GM18873 (cell line): ENCODE results near the gene GAS6.

Experiments
- ATAC-seq: cut with Tn5 transposase; IDR thresholded peaks from one replicate; pipeline ENCODE4 v1.9.1; 2021; ENCODE audit warnings: mild to moderate bottlenecking, moderate library complexity, moderate number of reproducible peaks; ENCODE audit not compliant: unreplicated experiment, low FRiP score

The GAS6 gene

GRCh38 chr13:113813070-113813748, 50.7 kb downstream of the GAS6 start:
- no peak for ATAC-seq

- ATAC-seq: no peak
Measured at GRCh38 chr13:113812178-113813040, 51.5 kb downstream of the GAS6 start.

GRCh38 chr13:113811081-113811928, 52.6 kb downstream of the GAS6 start:
- ATAC-seq: no peak

DNA sequence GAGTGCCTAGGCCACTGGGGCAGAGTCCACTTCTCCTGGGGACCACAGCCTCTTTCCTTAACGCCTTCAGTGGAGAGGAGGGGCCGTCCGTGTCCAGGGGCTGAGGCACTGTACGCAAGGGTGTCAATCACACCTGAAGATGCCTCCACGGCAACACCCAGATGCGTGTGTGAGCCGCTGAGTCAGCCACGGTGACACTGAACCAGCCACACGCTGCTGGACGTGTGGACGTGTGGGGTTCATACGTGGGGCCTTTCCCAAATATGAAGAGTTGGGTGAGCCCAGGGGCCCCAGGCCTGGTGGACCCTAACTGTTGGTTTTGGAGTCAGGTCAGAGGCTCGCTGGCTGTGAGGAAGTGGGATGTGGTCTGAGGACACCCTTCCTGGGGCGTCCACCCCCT, 53.2 kb downstream of the GAS6 start:
- ATAC-seq: no peak

GRCh38 chr13:113809934-113810333, 53.9 kb downstream of the GAS6 start:
- no peak for ATAC-seq

GRCh38 chr13:113808058-113808834, 55.6 kb downstream of the GAS6 start:
- no peak for ATAC-seq

DNA sequence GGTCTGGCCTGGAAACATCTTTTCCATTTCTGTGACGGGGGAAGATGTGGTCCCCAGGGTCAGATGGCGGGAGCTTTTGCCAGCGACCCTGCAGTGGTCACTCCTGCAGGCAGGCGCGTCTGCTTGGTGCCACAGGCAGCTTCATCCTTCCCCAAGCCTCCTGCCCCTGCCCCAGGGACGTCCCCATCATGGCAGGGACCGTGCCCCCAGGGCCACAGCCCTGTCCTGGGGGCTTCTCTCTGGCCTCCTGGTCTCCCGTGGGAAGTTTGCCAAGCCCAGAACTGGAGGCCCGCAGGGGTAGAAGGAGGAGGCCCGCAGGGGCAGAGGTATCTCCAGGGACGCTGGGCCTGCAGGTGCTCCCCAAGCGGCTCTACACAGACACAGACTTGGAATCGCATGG, 57.4 kb downstream of the GAS6 start:
- no peak for ATAC-seq

GRCh38 chr13:113806104-113806471, 57.8 kb downstream of the GAS6 start:
- no peak for ATAC-seq

DNA sequence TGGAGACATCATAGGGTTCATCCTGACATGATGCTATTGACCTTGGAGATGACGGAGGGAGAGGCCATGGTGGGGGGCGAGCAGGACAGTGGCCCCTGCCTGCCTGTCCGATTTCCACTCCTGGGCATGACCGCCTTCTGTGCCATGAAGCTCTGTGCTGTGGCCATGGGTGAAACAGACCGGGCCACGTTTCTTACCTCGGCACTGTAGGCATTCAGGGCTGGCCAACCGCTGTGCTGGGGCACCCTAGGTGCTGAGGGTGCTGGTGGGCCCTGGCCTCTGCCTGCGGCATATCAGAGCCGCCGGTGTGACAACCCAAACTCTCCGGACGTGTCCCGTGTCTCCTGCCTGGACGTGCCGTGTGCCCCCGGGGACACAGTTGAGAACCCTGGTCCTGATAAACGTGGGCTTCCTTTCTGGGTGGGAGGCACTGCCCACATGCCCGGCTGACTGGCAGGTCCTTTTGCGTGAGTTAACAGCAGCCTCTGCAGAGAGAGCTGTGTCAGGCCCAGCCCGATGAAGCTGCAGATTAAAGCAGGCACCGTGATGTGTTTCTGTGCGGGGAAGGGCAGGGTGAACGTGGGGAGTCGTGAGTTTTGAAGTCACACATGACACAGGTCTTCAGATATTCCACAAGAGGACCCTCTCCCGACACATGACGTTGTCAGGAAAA, 58.3 kb downstream of the GAS6 start:
- no peak for ATAC-seq

DNA sequence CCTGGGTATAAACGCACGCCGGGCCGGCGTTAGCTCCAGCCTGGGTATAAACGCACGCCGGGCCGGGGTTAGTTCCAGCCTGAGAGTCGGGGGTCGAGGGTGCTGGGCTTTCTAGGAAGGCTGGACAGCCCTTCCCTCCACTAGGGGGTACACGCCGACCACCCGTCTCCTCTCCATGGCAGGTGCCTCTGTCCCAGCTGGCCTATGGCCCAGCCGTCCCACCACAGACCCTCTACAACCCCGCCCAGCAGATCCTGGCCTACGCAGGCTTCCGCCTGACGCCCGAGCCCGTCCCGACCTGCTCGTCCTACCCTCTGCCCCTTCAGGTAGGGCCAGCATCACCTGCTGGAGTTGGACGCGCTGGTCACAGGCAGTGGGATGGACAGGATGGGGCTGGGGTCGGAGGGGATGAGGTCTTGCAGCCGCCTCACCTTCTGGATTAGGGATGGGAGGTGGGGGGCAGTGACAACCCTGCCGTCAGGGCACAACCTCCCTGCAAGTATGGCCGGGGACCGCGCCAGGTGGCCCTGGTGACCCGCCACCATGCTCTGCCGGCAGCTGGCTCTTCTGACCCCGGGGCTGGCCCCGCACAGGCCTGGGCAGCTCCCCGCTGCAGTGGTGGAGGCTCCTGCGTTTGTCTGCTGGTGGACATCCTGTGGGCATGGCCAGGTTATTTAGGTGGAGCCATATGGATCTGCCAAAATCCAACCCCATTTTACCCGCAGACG, 59.0 kb downstream of the GAS6 start:
- no peak for ATAC-seq

DNA sequence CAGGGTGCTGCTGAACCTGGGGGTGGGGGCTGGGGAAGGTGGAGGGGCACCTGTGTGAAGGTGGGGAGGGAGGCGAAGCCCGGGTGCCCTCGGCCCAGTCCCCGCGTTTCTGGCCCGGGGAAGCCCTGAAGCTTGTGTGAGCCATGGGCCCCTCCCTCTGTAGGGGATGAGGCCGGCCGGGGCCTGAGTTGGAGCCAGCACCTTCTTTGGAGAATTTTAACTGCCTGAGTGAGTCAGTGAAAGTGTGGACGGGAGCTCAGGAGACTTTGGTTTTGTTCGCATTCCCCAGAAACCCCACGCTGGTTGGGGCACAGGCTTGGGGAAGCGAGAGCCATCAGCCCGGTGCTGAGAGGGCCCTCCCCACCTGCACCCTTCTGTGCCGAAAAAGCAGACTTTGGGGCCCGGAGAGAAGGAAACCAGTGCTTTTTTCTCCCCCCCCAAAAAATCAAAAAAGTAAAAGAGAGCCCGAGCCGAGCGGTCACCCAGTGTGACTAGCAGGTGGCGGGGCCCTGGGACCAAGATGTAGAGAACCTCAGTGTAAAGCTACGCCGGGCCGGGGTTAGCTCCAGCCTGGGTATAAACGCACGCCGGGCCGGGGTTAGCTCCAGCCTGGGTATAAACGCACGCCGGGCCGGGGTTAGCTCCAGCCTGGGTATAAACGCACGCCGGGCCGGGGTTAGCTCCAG, 59.7 kb downstream of the GAS6 start:
- ATAC-seq: no peak

DNA sequence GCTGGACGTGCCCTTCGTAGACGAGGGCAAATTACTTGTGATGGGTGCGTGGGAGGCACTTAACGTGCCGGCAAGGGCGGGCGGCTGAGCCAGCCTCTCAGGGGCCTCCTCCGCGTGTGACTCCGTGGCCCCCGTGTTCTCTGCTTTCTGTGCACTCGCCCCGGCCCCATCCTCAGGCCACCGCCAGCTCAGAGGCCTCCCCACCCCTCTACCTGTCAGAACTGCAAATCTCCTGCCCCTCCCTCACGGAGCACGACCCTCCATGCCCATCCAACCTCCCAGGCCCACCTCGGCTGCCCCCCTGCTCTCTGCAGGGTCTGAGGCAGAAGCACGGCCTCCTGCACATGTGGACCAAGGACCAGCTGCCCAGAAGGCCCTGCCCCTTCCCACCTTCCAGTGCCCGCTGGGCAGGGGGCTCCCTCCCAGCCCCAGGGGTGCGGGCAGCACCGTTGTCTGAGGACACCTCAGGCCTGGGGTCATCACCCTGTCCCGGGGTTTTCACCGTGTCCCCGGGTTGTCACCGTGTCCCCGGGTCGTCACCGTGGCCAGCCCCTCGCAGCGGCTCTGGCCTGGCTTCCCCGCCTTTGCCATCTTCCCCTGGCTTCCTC, 60.4 kb downstream of the GAS6 start:
- no peak for ATAC-seq

- no peak for ATAC-seq
Measured at GRCh38 chr13:113802761-113803160, 61.1 kb downstream of the GAS6 start.

DNA sequence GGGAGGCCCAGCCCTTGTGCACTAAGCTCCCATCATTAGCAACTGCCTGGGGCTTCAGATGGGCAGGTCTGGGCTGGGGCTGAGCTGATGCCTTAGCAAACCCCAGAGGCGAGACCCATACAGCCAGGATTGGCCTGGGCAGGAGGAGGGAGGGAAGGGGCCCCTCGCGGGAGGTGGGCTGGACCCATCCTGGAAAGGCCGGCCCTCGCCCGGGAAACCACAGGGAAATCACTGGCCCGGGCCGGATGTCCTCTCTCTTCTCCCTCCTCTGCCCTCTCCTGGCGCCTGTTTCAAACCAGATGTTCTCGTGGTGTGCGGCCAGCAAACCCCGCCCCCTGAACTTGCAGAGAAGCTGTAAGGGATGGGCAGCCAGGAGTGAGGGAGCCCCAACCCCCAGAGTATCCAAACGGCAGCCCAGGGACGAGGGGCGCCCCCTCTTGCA, 61.8 kb downstream of the GAS6 start:
- no peak for ATAC-seq

GRCh38 chr13:113801289-113801961, 62.5 kb downstream of the GAS6 start:
- ATAC-seq: no peak

GRCh38 chr13:113800576-113800926, 63.3 kb downstream of the GAS6 start:
- no peak for ATAC-seq

DNA sequence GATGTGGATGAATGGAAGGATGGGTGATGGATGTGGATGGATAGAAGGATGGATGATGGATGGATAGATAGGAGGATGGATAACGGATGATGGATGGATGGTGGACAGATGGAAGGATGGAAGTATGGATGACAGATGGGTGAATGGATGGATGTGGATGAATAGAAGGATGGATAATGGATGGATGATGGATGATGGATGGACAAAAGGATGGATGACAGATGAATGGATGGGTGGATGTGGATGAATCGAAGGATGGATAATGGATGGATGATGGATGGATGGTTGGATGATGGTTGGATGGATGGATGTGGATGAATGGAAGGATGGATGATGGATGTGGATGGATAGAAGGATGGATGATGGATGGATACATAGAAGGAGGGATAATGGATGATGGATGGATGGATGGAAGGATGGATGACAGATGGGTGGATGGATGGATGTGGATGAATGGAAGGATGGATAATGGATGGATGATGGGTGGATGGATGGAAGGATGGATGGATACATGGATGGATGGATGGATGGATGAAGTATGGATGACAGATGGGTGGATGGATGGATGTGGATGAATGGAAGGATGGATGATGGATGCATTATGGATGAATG, 65.6 kb downstream of the GAS6 start:
- ATAC-seq: no peak
